GM10847 (cell line): Measurements from ENCODE around the gene POM121L2.

Experiments
- POLR2A ChIP-seq: IDR thresholded peaks from 2 replicates; pipeline ENCODE4 v1.6.1; 2011; ENCODE audit not compliant: insufficient read length; ENCODE audit errors: extremely low read depth

Gene POM121L2

GRCh38 chr6:27312146-27312949 lies at the start of gene POM121L2:
TSS of gene POM121L2 (minus strand) at chr6:27312273. CDS start at chr6:27312170, 103 bp downstream.
- no peak for TF ChIP-seq POLR2A

GRCh38 chr6:27359231-27359630 lies 47.2 kb upstream of the POM121L2 start:
- TF ChIP-seq POLR2A = no peak

GRCh38 chr6:27358786-27359185 lies 46.7 kb upstream of the POM121L2 start:
- TF ChIP-seq POLR2A = no peak

- TF ChIP-seq POLR2A = no peak
Measured at GRCh38 chr6:27352850-27353249, 40.8 kb upstream of the POM121L2 start.

- no peak for TF ChIP-seq POLR2A
Measured at GRCh38 chr6:27334141-27334540, 22.1 kb upstream of the POM121L2 start.

GRCh38 chr6:27333642-27334040 lies 21.6 kb upstream of the POM121L2 start:
- no peak for TF ChIP-seq POLR2A

- no peak for TF ChIP-seq POLR2A
Measured at GRCh38 chr6:27332692-27333641, 20.9 kb upstream of the POM121L2 start.

- TF ChIP-seq POLR2A = no peak
Measured at GRCh38 chr6:27327023-27327738, 15.1 kb upstream of the POM121L2 start.

GRCh38 chr6:27321901-27322300 lies 9.8 kb upstream of the POM121L2 start:
- no peak for TF ChIP-seq POLR2A

- no peak for TF ChIP-seq POLR2A
Measured at GRCh38 chr6:27321370-27321769, 9.3 kb upstream of the POM121L2 start.

GRCh38 chr6:27318973-27319372 lies 6.9 kb upstream of the POM121L2 start:
- no peak for TF ChIP-seq POLR2A

- no peak for TF ChIP-seq POLR2A
Measured at GRCh38 chr6:27314046-27314445, 2.0 kb upstream of the POM121L2 start.

GRCh38 chr6:27312950-27313271 lies 838 bp upstream of the POM121L2 start:
- no peak for TF ChIP-seq POLR2A

GRCh38 chr6:27311806-27312145 lies 297 bp downstream of the POM121L2 start:
- no peak for TF ChIP-seq POLR2A

GRCh38 chr6:27303613-27304272 lies 8.3 kb downstream of the POM121L2 start:
- TF ChIP-seq POLR2A = no peak

- no peak for TF ChIP-seq POLR2A
Measured at GRCh38 chr6:27297857-27298730, 14.0 kb downstream of the POM121L2 start.
